Lung (tissue), 12 donors: Measurements from ENCODE around the gene C2CD4B. TPM values are rescaled to one million over a fixed set of nuclear protein-coding genes. Genes with fewer than 3 reads are reported as not detected.

Experiments used
- ATAC-seq: fragments of 200-7000 bp; cut with Tn5 transposase; one replicate; pipeline ENCODE4 v1.9.1; 2020; ENCODE audit warnings: moderate number of reproducible peaks; ENCODE audit not compliant: insufficient read depth, low FRiP score
- DNase-seq, 3 donors: peaks; one replicate each; pipeline ENCODE4 v3.0.0-alpha.2; 2013 to 2017
- H3K27ac ChIP-seq, 2 donors: one replicate each; pipeline ENCODE4 v1.5.1; 2013; ENCODE audit warnings: mild to moderate bottlenecking in 2 of 2, moderate library complexity in 2 of 2, control low read depth in 1 of 2, inconsistent platforms in 1 of 2, low read depth in 1 of 2, low read length in 1 of 2
- H3K27me3 ChIP-seq, 3 donors: one replicate each; pipeline ENCODE4 v1.5.1; 2013; ENCODE audit warnings: low read length in 2 of 3; ENCODE audit not compliant: control insufficient read depth in 3 of 3, insufficient read depth in 3 of 3
- H3K36me3 ChIP-seq, 4 donors: one replicate each; pipeline ENCODE4 v1.5.1; 2013; ENCODE audit warnings: low read length in 4 of 4, mild to moderate bottlenecking in 1 of 4, moderate library complexity in 1 of 4; ENCODE audit not compliant: control insufficient read depth in 4 of 4, insufficient read depth in 4 of 4
- H3K4me1 ChIP-seq, 5 donors: one replicate each; pipeline ENCODE4 v1.5.1; 2013; ENCODE audit warnings: low read length in 5 of 5, mild to moderate bottlenecking in 2 of 5, moderate library complexity in 1 of 5; ENCODE audit not compliant: control insufficient read depth in 5 of 5, insufficient read depth in 5 of 5
- H3K4me3 ChIP-seq: one replicate; pipeline ENCODE4 v1.5.1; 2013; ENCODE audit warnings: mild to moderate bottlenecking, control low read depth, moderate library complexity
- H3K9ac ChIP-seq, 2 donors: one replicate each; pipeline ENCODE4 v1.5.1; 2013; ENCODE audit warnings: low read length in 2 of 2, control low read depth in 1 of 2; ENCODE audit not compliant: insufficient read depth in 1 of 2
- H3K9me3 ChIP-seq, 4 donors: one replicate each; pipeline ENCODE4 v1.5.1; 2013; ENCODE audit warnings: low read length in 3 of 4, mild to moderate bottlenecking in 1 of 4, moderate library complexity in 1 of 4; ENCODE audit not compliant: control insufficient read depth in 4 of 4, insufficient read depth in 3 of 4
- WGBS, 2 donors: extraction: QIAGEN DNeasy Blood & Tissue Kit; methylation state at CpG; one replicate each; pipeline ENCODE4 v1.1.7; 2013; 5-methylcytosine and 5-hydroxymethylcytosine counted together
- polyA plus RNA-seq, 2 donors: library from polyadenylated mRNA; stranded (reverse); fragments of 200-250 nt; gene quantifications; one replicate each; pipeline ENCODE4 v1.2.1, GENCODE V29; 2013
- total RNA-seq, 2 donors: library from RNA; depleted of rRNA in 1 of 2; stranded (reverse); fragments of >200 nt in 1 of 2; gene quantifications; one replicate each; pipeline ENCODE4 v1.2.1, GENCODE V29; 2014 to 2021
- TF ChIP-seq, protein P1 (sequence below): IDR thresholded peaks from 2 replicates; pipeline ENCODE4 v1.5.1; 2012; ENCODE audit warnings: mild to moderate bottlenecking; ENCODE audit errors: control extremely low read depth, extremely low read depth
- donor health status: control.
- donor health status: control.
- donor health status: Bipolar disorder and iron deficiency.
- donor health status: healthy.
- donor health status: DM: yes; HTN: yes; CAD: no.

Gene C2CD4B
- total and polyA plus RNA-seq, 4 donors: 3.4 to 12.6 (median 7.6) TPM

DNA sequence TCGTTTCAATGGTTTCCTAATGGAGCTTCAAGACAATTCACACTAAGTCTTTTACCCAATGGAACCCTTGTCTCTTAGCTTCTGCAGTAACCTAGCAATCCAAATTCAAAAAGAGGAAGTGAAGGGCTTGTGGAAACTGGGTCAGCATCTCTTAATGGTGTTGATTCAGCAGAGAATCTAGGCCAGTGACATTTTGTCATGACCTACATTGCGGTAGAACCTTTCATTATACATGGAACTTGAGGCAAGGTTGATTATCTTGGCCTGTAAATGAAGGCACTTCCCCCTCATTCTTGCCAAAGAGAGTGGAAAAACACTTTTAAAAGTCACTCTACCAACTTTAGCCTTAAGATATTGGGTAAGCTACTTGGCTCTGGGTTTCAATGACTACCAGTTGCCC lies 42.8 kb downstream of the C2CD4B start:
- Histone ChIP-seq H3K27ac (no peak overlapping the region), H3K27me3 (no peaks in the 10 kb centered on the region), H3K4me3 (no peak overlapping the region), H3K36me3 (peaks cover 0 to 3% (median 0%) of the 10 kb centered on the region in 4 donors), H3K4me1 (peaks cover 0 to 22% (median 8%) of the 10 kb centered on the region in 5 donors), H3K9ac (no peak overlapping the region), H3K9me3 (no peaks in the 10 kb centered on the region)
- WGBS, 2 donors: 79 to 91% methylated on average over 2 of the region's 2 CpGs
- DNase-seq (no peak), ATAC-seq (no peak)
- TF ChIP-seq, protein P1, sequence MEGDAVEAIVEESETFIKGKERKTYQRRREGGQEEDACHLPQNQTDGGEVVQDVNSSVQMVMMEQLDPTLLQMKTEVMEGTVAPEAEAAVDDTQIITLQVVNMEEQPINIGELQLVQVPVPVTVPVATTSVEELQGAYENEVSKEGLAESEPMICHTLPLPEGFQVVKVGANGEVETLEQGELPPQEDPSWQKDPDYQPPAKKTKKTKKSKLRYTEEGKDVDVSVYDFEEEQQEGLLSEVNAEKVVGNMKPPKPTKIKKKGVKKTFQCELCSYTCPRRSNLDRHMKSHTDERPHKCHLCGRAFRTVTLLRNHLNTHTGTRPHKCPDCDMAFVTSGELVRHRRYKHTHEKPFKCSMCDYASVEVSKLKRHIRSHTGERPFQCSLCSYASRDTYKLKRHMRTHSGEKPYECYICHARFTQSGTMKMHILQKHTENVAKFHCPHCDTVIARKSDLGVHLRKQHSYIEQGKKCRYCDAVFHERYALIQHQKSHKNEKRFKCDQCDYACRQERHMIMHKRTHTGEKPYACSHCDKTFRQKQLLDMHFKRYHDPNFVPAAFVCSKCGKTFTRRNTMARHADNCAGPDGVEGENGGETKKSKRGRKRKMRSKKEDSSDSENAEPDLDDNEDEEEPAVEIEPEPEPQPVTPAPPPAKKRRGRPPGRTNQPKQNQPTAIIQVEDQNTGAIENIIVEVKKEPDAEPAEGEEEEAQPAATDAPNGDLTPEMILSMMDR: no peak

GRCh38 chr15:62121273-62122015 lies 43.6 kb downstream of the C2CD4B start:
- H3K4me3 ChIP-seq: no peak overlapping the region
- no peaks in the 10 kb centered on the region for H3K9me3 ChIP-seq
- no peak overlapping the region for H3K27ac ChIP-seq
- peaks cover 0 to 3% (median 0%) of the 10 kb centered on the region in 4 donors for H3K36me3 ChIP-seq
- 86 to 87% methylated on average over 8 of the region's 8 CpGs for WGBS, 2 donors
- ATAC-seq (no peak), DNase-seq (no peak)
- H3K4me1 ChIP-seq: peaks cover 0 to 22% (median 8%) of the 10 kb centered on the region in 5 donors
- H3K9ac ChIP-seq: no peak overlapping the region
- H3K27me3 ChIP-seq: no peaks in the 10 kb centered on the region
- TF ChIP-seq, protein P1: no peak

DNA sequence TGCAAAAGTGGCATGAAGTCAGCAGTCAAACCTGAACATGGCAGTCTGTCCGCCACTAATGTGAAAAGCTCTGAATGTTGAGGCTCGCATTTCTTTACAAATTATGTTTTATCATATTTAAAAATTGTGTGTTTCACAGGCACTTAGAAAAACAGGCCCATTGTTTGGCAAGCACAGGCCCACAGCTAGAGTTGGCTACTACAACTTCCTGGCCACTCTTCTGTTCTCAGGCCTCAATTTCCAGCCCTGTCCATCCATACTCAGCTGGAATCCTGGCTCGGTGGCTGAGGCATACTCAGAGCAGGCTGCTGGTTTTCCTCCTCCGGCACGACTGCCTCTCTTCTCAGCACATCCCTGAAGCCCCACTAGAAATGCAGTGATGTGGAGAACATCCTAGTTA lies 44.3 kb downstream of the C2CD4B start:
- no peaks in the 10 kb centered on the region for H3K27me3 ChIP-seq
- TF ChIP-seq, protein P1: no peak
- H3K27ac ChIP-seq: no peak overlapping the region
- H3K9ac ChIP-seq: no peak overlapping the region
- peaks cover 0 to 3% (median 0%) of the 10 kb centered on the region in 4 donors for H3K36me3 ChIP-seq
- peaks cover 0 to 22% (median 6%) of the 10 kb centered on the region in 5 donors for H3K4me1 ChIP-seq
- ATAC-seq (no peak), DNase-seq (no peak)
- H3K4me3 ChIP-seq: no peak overlapping the region
- no peaks in the 10 kb centered on the region for H3K9me3 ChIP-seq
- WGBS, 2 donors: 97% methylated on average over 5 of the region's 5 CpGs
